ENCODE results near the gene FAF1.

Gene FAF1

DNA sequence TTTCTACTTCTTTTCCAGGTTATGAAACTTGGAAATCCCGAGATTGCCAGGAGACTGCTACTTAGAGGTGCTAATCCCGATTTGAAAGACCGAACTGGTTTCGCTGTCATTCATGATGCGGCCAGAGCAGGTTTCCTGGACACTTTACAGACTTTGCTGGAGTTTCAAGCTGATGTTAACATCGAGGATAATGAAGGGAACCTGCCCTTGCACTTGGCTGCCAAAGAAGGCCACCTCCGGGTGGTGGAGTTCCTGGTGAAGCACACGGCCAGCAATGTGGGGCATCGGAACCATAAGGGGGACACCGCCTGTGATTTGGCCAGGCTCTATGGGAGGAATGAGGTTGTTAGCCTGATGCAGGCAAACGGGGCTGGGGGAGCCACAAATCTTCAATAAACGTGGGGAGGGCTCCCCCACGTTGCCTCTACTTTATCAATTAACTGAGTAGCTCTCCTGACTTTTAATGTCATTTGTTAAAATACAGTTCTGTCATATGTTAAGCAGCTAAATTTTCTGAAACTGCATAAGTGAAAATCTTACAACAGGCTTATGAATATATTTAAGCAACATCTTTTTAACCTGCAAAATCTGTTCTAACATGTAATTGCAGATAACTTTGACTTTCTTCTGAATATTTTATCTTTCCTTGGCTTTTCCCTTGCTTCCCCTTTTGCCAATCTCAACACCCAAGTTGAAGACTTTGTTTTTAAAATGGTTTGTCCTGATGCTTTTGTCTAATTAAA lies 14.0 kb upstream of the FAF1 start:
- TF ChIP-seq, protein P1, sequence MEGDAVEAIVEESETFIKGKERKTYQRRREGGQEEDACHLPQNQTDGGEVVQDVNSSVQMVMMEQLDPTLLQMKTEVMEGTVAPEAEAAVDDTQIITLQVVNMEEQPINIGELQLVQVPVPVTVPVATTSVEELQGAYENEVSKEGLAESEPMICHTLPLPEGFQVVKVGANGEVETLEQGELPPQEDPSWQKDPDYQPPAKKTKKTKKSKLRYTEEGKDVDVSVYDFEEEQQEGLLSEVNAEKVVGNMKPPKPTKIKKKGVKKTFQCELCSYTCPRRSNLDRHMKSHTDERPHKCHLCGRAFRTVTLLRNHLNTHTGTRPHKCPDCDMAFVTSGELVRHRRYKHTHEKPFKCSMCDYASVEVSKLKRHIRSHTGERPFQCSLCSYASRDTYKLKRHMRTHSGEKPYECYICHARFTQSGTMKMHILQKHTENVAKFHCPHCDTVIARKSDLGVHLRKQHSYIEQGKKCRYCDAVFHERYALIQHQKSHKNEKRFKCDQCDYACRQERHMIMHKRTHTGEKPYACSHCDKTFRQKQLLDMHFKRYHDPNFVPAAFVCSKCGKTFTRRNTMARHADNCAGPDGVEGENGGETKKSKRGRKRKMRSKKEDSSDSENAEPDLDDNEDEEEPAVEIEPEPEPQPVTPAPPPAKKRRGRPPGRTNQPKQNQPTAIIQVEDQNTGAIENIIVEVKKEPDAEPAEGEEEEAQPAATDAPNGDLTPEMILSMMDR (IDR thresholded peaks at IDR 0.05; ENCODE audit: control insufficient read depth, extremely low read depth, insufficient read depth) = no peak
- no peak overlapping the region for H3K4me3 ChIP-seq (ENCODE audit: low read depth, low read length)
- DNase-seq (ENCODE audit: low read depth) = no peak

DNA sequence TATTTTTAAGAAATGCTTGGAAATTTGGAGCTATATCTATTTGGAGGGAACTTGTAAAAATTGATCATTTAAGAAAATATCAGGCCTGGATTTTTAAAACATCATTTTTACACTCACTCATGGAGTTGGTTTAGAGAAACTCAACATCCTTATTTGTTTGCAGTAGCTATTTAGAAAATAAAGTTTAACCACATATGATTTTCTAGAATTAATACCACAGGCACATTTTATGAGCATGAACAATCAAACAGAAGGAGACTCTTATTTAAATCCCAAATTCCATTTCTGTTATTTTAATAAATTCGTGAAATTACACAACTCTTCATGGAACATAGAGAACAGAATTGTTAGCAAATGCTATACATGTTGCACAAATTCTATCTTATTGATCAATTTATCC lies 13.2 kb upstream of the FAF1 start:
- no peak for DNase-seq (ENCODE audit: low read depth)
- TF ChIP-seq, protein P1 (IDR thresholded peaks at IDR 0.05; ENCODE audit: control insufficient read depth, extremely low read depth, insufficient read depth) = no peak
- H3K4me3 ChIP-seq (ENCODE audit: low read depth, low read length) = no peak overlapping the region

DNA sequence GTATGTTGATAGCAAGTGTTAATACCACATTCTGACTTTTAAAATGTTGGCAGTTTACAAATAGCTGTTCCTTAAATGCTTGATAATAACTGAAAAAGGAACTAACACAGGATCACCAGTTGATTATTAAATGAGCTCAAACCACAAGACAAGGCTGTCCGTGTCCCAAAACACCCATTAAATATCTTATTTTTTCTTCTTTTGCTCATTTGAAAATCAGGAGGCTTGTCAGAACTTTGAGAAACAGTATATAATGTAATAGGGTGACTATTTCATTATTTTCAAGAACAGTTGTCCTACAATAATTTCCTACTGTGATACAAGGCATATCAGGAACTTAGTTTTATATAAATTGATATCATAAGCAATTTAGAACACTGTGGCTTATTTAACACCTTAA lies 12.7 kb upstream of the FAF1 start:
- no peak for DNase-seq (ENCODE audit: low read depth)
- H3K4me3 ChIP-seq (ENCODE audit: low read depth, low read length) = no peak overlapping the region
- TF ChIP-seq, protein P1 (IDR thresholded peaks at IDR 0.05; ENCODE audit: control insufficient read depth, extremely low read depth, insufficient read depth) = no peak

DNA sequence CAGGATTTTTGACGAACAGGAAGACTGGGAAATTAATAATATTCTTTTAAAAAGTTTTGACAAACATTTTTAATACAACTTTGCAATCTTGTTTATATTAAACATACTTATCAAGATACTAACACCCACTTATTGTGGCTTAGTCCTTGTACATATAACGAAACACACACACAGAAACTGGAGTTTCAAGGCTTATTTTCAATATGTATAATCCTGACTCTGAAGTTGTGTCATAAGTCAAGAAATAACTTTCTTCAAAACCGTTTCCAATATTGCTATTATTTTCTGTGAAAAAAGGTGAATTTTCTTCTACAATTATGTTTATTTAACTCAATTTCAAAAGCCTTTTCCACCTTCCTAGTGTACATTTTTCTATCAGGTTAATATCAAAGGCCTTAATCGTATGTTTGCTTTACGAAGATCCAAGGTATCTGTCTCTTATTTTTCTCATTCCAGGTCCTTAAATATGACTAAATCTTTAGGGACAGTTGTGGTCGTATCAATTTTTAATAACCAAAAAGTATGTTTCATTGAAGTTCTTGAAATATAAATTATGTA lies 11.8 kb upstream of the FAF1 start:
- no peak overlapping the region; the same call in 1 of the 2 replicates for H3K4me3 ChIP-seq (ENCODE audit: low read depth, low read length)
- TF ChIP-seq, protein P1 (IDR thresholded peaks at IDR 0.05; ENCODE audit: control insufficient read depth, extremely low read depth, insufficient read depth) = no peak
- DNase-seq (ENCODE audit: low read depth) = no peak

DNA sequence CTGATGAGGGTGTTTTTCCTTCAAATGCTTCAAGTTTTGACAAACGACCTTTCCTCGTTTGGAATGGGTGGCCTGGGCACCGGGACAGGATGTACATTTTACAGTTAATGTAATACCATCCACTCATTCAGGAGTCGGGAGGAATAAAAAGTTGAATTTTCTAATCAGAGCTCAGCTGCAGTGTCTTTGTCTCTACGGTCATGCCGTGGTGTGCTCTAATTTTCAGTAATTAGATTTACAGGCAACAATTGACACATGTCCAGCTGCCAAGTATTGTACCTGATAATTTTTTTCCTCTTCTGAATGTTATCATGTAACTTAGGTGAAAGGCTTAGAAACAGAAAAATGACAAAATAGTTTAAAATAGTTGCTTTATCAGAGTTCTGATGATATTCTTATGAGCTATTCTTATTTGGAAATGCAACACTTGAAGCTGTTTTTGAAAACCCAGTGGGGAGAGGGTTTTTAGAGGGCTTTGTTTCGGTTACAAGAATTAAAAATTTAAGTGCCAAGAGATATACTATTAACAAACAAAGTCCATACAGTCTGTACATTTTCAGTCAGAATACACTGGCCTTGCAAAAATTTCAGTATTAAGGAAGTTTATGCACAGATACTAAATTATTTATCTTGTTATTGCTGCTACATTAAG lies 11.0 kb upstream of the FAF1 start:
- no peak for DNase-seq (ENCODE audit: low read depth)
- peak overlapping the region; percentile 91 for H3K4me3 ChIP-seq (ENCODE audit: low read depth, low read length)
- TF ChIP-seq, protein P1 (IDR thresholded peaks at IDR 0.05; ENCODE audit: control insufficient read depth, extremely low read depth, insufficient read depth) = no peak

DNA sequence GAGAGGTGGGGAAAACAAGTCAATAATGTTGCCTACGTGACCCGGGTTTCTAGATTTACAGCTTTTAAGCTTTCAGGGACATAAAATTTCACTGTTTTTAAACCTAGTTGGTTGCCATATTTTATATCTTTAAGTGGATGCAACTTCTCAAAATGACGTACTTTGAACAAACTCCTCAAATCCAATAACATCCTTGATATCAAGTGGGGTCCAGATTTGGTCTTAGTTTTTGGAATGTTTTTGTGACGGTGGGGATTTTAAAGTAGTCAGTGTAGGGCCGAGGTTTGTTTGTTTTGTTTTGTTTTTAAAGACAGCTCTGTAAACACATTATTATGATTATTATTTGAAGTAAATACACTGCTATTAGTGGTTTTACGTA lies 10.4 kb upstream of the FAF1 start:
- TF ChIP-seq, protein P1 (IDR thresholded peaks at IDR 0.05; ENCODE audit: control insufficient read depth, extremely low read depth, insufficient read depth) = no peak
- no peak for DNase-seq (ENCODE audit: low read depth)

More for the DNA sequence above, 10.4 kb upstream of the FAF1 start:
- peak overlapping the region; percentile 91 for H3K4me3 ChIP-seq (ENCODE audit: low read depth, low read length)
